HepG2 (cell line): Measurements from ENCODE around the gene SCAANT1. TPM values are rescaled to one million over a fixed set of nuclear protein-coding genes. Genes with fewer than 3 reads are reported as not detected.

Source experiments
- ATAC-seq: fragments of 200-7000 bp; cut with Tn5 transposase; 3 replicates; pipeline ENCODE4 v1.9.1; 2020; ENCODE audit warnings: mild to moderate bottlenecking, moderate library complexity
- BruUV-seq: library from RNA; stranded (reverse); fragments of 400-500 nt; replicated peaks from 2 replicates; lab custom pipeline; 2021; lab: Mats Ljungman, UMichigan
- CTCF ChIA-PET: fragments of 300-600 bp; formaldehyde crosslinking; extraction: SDS; loops from one replicate; lab custom pipeline; 2021; ENCODE audit warnings: low total read pairs, inconsistent platforms, low intra/inter-chr PET ratio; lab: Yijun Ruan, JAX
- POLR2A ChIA-PET: fragments of 350-600 bp; sonication (Branson Sonifier 250); formaldehyde crosslinking; loops from one replicate; lab custom pipeline; 2020; ENCODE audit warnings: antibody characterized with exemption, inconsistent platforms; lab: Yijun Ruan, JAX
- DNase-seq: peaks from one replicate; pipeline ENCODE4 v3.0.0-alpha.2; 2015; ENCODE audit warnings: low spot score
- FAIRE-seq: peaks from 3 replicates; lab custom pipeline; 2011; peaks lifted over from hg19 to GRCh38; lab: Jason Lieb, UNC
- H2AFZ ChIP-seq: one replicate; pipeline ENCODE4 v1.6.1; 2011; ENCODE audit warnings: low read length, inconsistent platforms
- H3K27ac ChIP-seq: fragments of 300-600 bp; 3 replicates; pipeline ENCODE4 v1.8.0; 2011; ENCODE audit warnings: mixed run types, mild to moderate bottlenecking, mixed read lengths, low read length, inconsistent platforms; ENCODE audit not compliant: insufficient read depth; ENCODE audit errors: extremely low read length
- H3K27me3 ChIP-seq, 2 experiments: fragments of 200-600 bp in 1 of 2; 2 replicates in 1 of 2; 3 replicates in 1 of 2; pipeline versions ENCODE4 v1.6.0 to v1.8.0; 2011; ENCODE audit warnings: low read length in 2 of 2, mild to moderate bottlenecking in 2 of 2, moderate library complexity in 2 of 2, inconsistent platforms in 1 of 2; ENCODE audit not compliant: insufficient read depth in 2 of 2, control insufficient read depth in 1 of 2
- H3K36me3 ChIP-seq, 2 experiments: fragments of 200-600 bp in 1 of 2; replicated peaks in 1 of 2; 2 replicates in 1 of 2; 3 replicates in 1 of 2; pipeline versions ENCODE4 v1.5.1 to v1.8.0; 2011; ENCODE audit warnings: low read length in 2 of 2, inconsistent platforms in 1 of 2; ENCODE audit not compliant: insufficient read depth in 2 of 2, control insufficient read depth in 1 of 2
- H3K4me1 ChIP-seq: 2 replicates; pipeline ENCODE4 v1.5.1; 2012; ENCODE audit warnings: low read length, inconsistent platforms; ENCODE audit not compliant: insufficient read depth
- H3K4me2 ChIP-seq: 2 replicates; pipeline ENCODE4 v1.6.0; 2011; ENCODE audit warnings: low read depth, low read length, inconsistent platforms
- H3K4me3 ChIP-seq, 3 experiments: fragments of 200-600 bp in 1 of 3; sonication (generic), shearing (Covaris generic) in 1 of 3; replicated peaks in 1 of 3; 2 replicates each; pipeline ENCODE4 v1.5.1; 2011 to 2016; ENCODE audit warnings: low read length in 3 of 3, inconsistent platforms in 2 of 3, low read depth in 2 of 3, mild to moderate bottlenecking in 2 of 3, control low read depth in 1 of 3, mixed read lengths in 1 of 3; ENCODE audit not compliant: insufficient read depth in 1 of 3
- H3K79me2 ChIP-seq: one replicate; pipeline ENCODE4 v1.6.1; 2011; ENCODE audit warnings: low read length, inconsistent platforms; ENCODE audit not compliant: insufficient read depth
- H3K9ac ChIP-seq: 2 replicates; pipeline ENCODE4 v1.6.0; 2011; ENCODE audit warnings: mild to moderate bottlenecking, low read depth, low read length, inconsistent platforms; ENCODE audit not compliant: insufficient read depth
- H3K9me3 ChIP-seq: 2 replicates; pipeline ENCODE4 v1.5.1; 2012; ENCODE audit warnings: mild to moderate bottlenecking, low read length
- H4K20me1 ChIP-seq: 2 replicates; pipeline ENCODE4 v1.6.0; 2011; ENCODE audit warnings: inconsistent platforms, mild to moderate bottlenecking, low read length, moderate library complexity; ENCODE audit not compliant: insufficient read depth
- CCDC6 ChIP-seq: sonication (generic); formaldehyde crosslinking; IDR thresholded peaks from 2 replicates; pipeline ENCODE4 v1.8.1; 2022; ENCODE audit warnings: mild to moderate bottlenecking, missing genetic modification reagents, moderate library complexity
- GATA4 ChIP-seq: sonication (generic); IDR thresholded peaks from 2 replicates; pipeline ENCODE4 v1.6.1; 2016; ENCODE audit warnings: antibody characterized with exemption, low read depth, borderline replicate concordance
- HNRNPH1 ChIP-seq: fragments of 200-400 bp; formaldehyde crosslinking; optimal IDR thresholded peaks from 2 replicates; pipeline ENCODE3; 2017; ENCODE audit warnings: mild to moderate bottlenecking, low read depth, low read length
- MYNN ChIP-seq: sonication (generic); formaldehyde crosslinking; IDR thresholded peaks from 2 replicates; pipeline ENCODE4 v1.4.0; 2020; ENCODE audit warnings: mild to moderate bottlenecking, low read depth, missing genetic modification reagents
- NFRKB ChIP-seq: fragments of 450-650 bp; IDR thresholded peaks from 2 replicates; pipeline ENCODE4 v1.6.1; 2017
- SMARCE1 ChIP-seq: fragments of 450-650 bp; IDR thresholded peaks from 2 replicates; pipeline ENCODE4 v1.6.1; 2017; ENCODE audit warnings: borderline replicate concordance
- TSC22D2 ChIP-seq: sonication (generic); formaldehyde crosslinking; IDR thresholded peaks from 2 replicates; pipeline ENCODE4 v1.5.1; 2020; ENCODE audit warnings: missing genetic modification reagents, mild to moderate bottlenecking, borderline replicate concordance
- ZBTB8A ChIP-seq: sonication (generic); formaldehyde crosslinking; IDR thresholded peaks from 2 replicates; pipeline ENCODE4 v1.4.0; 2020; ENCODE audit warnings: mild to moderate bottlenecking, low read depth, missing genetic modification reagents, borderline replicate concordance
- ZFAT ChIP-seq: sonication (generic); formaldehyde crosslinking; conservative IDR thresholded peaks from 2 replicates; pipeline ENCODE4 v1.8.1; 2023; ENCODE audit warnings: missing genetic modification reagents, inconsistent platforms
- ZFP36 ChIP-seq: fragments of 150-350 bp; IDR thresholded peaks from 2 replicates; pipeline ENCODE4 v1.6.1; 2018; ENCODE audit warnings: borderline replicate concordance, low read length, low read depth; ENCODE audit not compliant: partially characterized antibody
- ZFP41 ChIP-seq: sonication (generic); formaldehyde crosslinking; IDR thresholded peaks from 2 replicates; pipeline ENCODE4 v1.4.0; 2020; ENCODE audit warnings: mild to moderate bottlenecking, missing genetic modification reagents, borderline replicate concordance
- ZMYM3 ChIP-seq: sonication (generic); formaldehyde crosslinking; IDR thresholded peaks from 2 replicates; pipeline ENCODE4 v1.5.1; 2020; ENCODE audit warnings: mild to moderate bottlenecking, missing genetic modification reagents
- ZNF224 ChIP-seq: sonication (generic); formaldehyde crosslinking; IDR thresholded peaks from 2 replicates; pipeline ENCODE4 v1.5.0; 2020; ENCODE audit warnings: mild to moderate bottlenecking, missing genetic modification reagents
- ZNF234 ChIP-seq: sonication (generic); formaldehyde crosslinking; conservative IDR thresholded peaks from 2 replicates; pipeline ENCODE4 v1.5.1; 2020; ENCODE audit warnings: mild to moderate bottlenecking, missing genetic modification reagents
- ZNF331 ChIP-seq: sonication (generic); formaldehyde crosslinking; IDR thresholded peaks from 2 replicates; pipeline ENCODE4 v1.4.0; 2020; ENCODE audit warnings: missing genetic modification reagents
- ZNF569 ChIP-seq: sonication (generic); formaldehyde crosslinking; IDR thresholded peaks from 2 replicates; pipeline ENCODE4 v1.5.0; 2020; ENCODE audit warnings: mild to moderate bottlenecking, missing genetic modification reagents, moderate library complexity, borderline replicate concordance
- ZNF800 ChIP-seq: sonication (generic); formaldehyde crosslinking; IDR thresholded peaks from 2 replicates; pipeline ENCODE4 v1.4.0; 2020; ENCODE audit warnings: missing genetic modification reagents
- WGBS: methylation state at CpG from one replicate; pipeline ENCODE4 v1.1.6; 2017; ENCODE audit warnings: low lambda C conversion rate; 5-methylcytosine and 5-hydroxymethylcytosine counted together
- in situ Hi-C: cut with HindIII; loops from 2 replicates; pipeline ENCODE4 v1.10.0; 2017; ENCODE audit warnings: low pct_unique_long_range_greater_than_20kb; ENCODE audit not compliant: extremely low pct_ligation_motif_present
- intact Hi-C: fragments of 100-400 bp; cut with micrococcal nuclease; formaldehyde crosslinking; loops from one replicate; pipeline ENCODE4 v1.10.0; 2022; ENCODE audit not compliant: unreplicated experiment
- polyA plus RNA-seq, 8 experiments: library from polyadenylated mRNA; depleted of rRNA in 3 of 8; stranded (reverse) in 7 of 8; unstranded in 1 of 8; fragments of >200 nt; fragmentation: Illumina TruSeq in 4 of 8; extraction: Trizol in 4 of 8; gene quantifications; 2 replicates each; pipeline versions ENCODE4 v1.2.1 to v1.2.3, GENCODE V29; 2011 to 2016; ENCODE audit warnings: low read depth in 4 of 8, missing spikeins in 1 of 8, mixed read lengths in 1 of 8; ENCODE audit not compliant: insufficient read depth in 1 of 8
- total RNA-seq, 5 experiments: library from RNA; depleted of rRNA; stranded (reverse); fragments of >200 nt; fragmentation: Illumina TruSeq; extraction: Trizol; gene quantifications; 2 replicates each; pipeline ENCODE4 v1.2.3, GENCODE V29; 2016; ENCODE audit warnings: low read depth in 1 of 5

SCAANT1 gene
- total and polyA plus RNA-seq, 2 of the 13 experiments (the other 11 are each of a cell fraction or from before 2014, with no cell fraction given) = not detected

- CTCF ChIA-PET = no interaction called here
- BruUV-seq = no TSS peak
- in situ Hi-C loops = no loop called here
- WGBS = 97% methylated on average over 6 of the region's 6 CpGs
- FAIRE-seq (no peak), DNase-seq (no peak), ATAC-seq (no peak)
- peaks cover 0 to 10% of the 10 kb centered on the region in 2 experiments; a peak in 1 of 5 replicates for H3K36me3 ChIP-seq
- intact Hi-C loops = no loop called here
- H3K9me3 ChIP-seq = no peaks in the 10 kb centered on the region
- TF ChIP-seq CCDC6 (CRISPR knock-in tag) (no peak), SMARCE1 (no peak), ZBTB8A (CRISPR knock-in tag) (no peak), ZMYM3 (no peak), ZNF224 (CRISPR knock-in tag) (no peak), MYNN (CRISPR knock-in tag) (no peak), ZNF331 (CRISPR knock-in tag) (no peak)
- H3K79me2 ChIP-seq = peaks cover 49% of the 10 kb centered on the region
- no peaks in the 10 kb centered on the region for H3K27me3 ChIP-seq
- no peak overlapping the region for H3K4me3 ChIP-seq
- H2AFZ ChIP-seq = no peak overlapping the region
- peaks cover 41% of the 10 kb centered on the region for H3K4me1 ChIP-seq
- H3K4me2 ChIP-seq = no peak overlapping the region
- no peak overlapping the region for H3K9ac ChIP-seq
- H3K27ac ChIP-seq = no peak overlapping the region
- POLR2A ChIA-PET = no interaction called here
- H4K20me1 ChIP-seq = peaks cover 24% of the 10 kb centered on the region
Measured at GRCh38 chr3:63934041-63934866, 22.1 kb upstream of the SCAANT1 start.

DNA sequence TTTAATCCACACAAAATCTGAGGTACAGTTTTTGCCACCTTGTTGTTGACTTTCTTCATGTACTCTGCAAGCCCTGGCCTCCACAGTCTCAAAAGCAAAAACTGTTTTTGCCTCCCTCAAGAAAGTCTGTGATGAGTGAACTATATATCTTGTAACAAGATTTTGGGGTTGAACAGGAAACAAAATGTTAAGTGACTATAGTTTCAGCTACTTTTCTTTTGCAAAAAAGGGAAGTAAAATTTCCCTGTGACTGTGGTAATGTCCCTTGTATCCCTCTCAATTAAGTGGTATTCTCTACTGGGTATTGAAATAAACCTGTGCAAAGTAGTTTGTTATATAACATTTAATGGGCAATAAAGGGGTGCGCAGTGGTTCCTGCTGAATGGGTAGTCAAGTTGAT is 21.3 kb upstream of the SCAANT1 start:
- Histone ChIP-seq H3K27ac (no peak overlapping the region), H3K27me3 (no peaks in the 10 kb centered on the region), H3K9me3 (no peaks in the 10 kb centered on the region), H3K4me1 (peaks cover 41% of the 10 kb centered on the region), H4K20me1 (peaks cover 22% of the 10 kb centered on the region), H3K4me3 (no peak overlapping the region), H3K9ac (no peak overlapping the region), H3K4me2 (no peak overlapping the region), H2AFZ (no peak overlapping the region), H3K36me3 (peaks cover 0 to 10% of the 10 kb centered on the region in 2 experiments; a peak in 1 of 5 replicates), H3K79me2 (peaks cover 54% of the 10 kb centered on the region)
- no peak for DNase-seq
- intact Hi-C loops (no loop called here), in situ Hi-C loops (no loop called here)
- no TSS peak for BruUV-seq
- ChIA-PET POLR2A (no interaction called here), CTCF (no interaction called here)
- WGBS = 100% methylated on average over 1 of the region's 1 CpG
- no peak for FAIRE-seq
- ATAC-seq = no peak
- TF ChIP-seq HNRNPH1 (no peak), ZFP41 (CRISPR knock-in tag) (no peak), ZNF800 (CRISPR knock-in tag) (no peak), ZNF569 (CRISPR knock-in tag) (no peak), NFRKB (no peak), ZFAT (CRISPR knock-in tag) (no peak), ZFP36 (no peak), TSC22D2 (CRISPR knock-in tag) (no peak), ZNF234 (CRISPR knock-in tag) (no peak), GATA4 (no peak)
